Measurements from ENCODE around the gene LCNL1. TPM values are rescaled to one million over a fixed set of nuclear protein-coding genes. Genes with fewer than 3 reads are reported as not detected.

Gene LCNL1
- polyA plus RNA-seq, 3 donors from 2014 or later: not detected

DNA sequence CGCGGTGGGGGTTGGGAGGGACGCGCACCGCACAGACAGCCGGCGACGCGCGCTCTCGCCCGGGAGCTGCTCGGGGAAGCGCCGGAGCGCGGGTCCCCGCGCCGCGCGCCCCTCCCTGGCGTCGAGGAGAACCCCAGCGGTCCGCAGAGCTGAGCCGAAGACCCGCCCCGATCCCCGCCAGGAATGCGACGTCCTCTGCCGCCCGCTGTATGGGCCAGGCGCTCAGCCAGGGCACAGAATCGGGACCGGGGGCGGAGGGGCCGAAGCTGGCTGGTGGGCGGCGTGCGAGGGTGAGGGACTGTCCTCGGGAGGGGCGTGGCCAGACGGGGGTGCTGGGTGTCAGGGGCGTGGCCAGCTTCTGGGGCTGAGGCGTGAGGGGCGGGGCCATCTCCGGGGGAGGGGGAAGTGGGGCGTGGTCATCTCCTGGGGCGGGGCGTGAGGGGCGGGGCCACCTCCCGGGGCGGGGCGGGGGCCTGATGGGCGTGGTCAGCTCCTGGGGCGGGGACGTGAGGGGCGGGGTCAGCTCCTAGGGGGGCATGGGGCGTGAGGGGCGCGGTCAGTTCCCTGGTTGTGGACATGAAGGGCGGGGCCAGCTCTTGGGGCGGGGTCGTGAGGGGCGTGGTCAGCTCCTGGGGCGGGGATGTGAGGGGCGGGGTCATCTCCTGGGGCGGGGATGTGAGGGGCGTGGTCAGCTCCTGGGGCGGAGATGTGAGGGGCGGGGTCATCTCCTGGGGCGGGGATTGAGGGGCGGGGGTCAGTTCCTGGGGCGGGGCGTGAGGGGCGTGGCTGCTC is 4.5 kb upstream of the LCNL1 start:
- peak overlapping the region in 3 of 6 donors; percentile 20 to 73 (median 57) for H3K27ac Mint-ChIP-seq
- peaks cover 0 to 3% (median 2%) of the 10 kb centered on the region in 3 donors for H3K27me3 Mint-ChIP-seq (ENCODE audit: low read depth in 3 of 3)
- peak overlapping the region; percentile 68 to 80 (median 71) for H3K4me3 Mint-ChIP-seq
- peaks cover 20 to 35% of the 10 kb centered on the region in 2 donors for H3K4me1 Mint-ChIP-seq
- H3K9me3 Mint-ChIP-seq: no peaks in the 10 kb centered on the region
- no peaks in the 10 kb centered on the region for H3K36me3 Mint-ChIP-seq
- peak; percentile 84 to 87 (median 84) for DNase-seq

DNA sequence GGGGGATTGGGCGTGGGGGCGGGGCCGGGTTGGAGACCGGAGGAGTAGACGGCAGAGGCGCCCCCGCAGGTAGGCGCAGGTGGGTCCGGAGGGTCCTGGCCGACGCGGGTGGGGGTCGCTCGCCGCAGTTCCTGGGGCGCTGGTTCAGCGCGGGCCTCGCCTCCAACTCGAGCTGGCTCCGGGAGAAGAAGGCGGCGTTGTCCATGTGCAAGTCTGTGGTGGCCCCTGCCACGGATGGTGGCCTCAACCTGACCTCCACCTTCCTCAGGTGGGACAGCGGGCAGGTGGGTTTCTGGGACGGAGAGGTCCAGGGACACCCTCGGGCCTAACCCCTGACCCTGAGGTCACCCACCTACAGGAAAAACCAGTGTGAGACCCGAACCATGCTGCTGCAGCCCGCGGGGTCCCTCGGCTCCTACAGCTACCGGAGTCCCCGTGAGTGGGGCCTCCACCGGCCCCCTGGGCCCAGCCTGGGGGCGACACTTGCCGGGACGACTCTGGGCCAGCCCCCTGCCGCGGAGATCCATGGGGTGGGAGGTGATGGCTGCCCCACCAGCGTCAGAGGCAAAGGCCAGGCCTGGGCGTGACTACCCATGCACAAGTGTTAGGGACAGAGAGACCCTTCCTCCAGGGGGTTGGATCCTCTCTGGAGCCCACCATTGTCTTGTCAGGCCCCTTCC is 3.8 kb upstream of the LCNL1 start:
- Mint-ChIP-seq H3K4me3 (no peak overlapping the region), H3K27ac (no peak overlapping the region), H3K27me3 (ENCODE audit: low read depth in 3 of 3) (peaks cover 2 to 5% (median 5%) of the 10 kb centered on the region in 3 donors), H3K4me1 (peaks cover 25 to 36% of the 10 kb centered on the region in 2 donors), H3K9me3 (no peaks in the 10 kb centered on the region), H3K36me3 (peaks cover 0 to 3% (median 3%) of the 10 kb centered on the region in 3 donors)
- no peak for DNase-seq

DNA sequence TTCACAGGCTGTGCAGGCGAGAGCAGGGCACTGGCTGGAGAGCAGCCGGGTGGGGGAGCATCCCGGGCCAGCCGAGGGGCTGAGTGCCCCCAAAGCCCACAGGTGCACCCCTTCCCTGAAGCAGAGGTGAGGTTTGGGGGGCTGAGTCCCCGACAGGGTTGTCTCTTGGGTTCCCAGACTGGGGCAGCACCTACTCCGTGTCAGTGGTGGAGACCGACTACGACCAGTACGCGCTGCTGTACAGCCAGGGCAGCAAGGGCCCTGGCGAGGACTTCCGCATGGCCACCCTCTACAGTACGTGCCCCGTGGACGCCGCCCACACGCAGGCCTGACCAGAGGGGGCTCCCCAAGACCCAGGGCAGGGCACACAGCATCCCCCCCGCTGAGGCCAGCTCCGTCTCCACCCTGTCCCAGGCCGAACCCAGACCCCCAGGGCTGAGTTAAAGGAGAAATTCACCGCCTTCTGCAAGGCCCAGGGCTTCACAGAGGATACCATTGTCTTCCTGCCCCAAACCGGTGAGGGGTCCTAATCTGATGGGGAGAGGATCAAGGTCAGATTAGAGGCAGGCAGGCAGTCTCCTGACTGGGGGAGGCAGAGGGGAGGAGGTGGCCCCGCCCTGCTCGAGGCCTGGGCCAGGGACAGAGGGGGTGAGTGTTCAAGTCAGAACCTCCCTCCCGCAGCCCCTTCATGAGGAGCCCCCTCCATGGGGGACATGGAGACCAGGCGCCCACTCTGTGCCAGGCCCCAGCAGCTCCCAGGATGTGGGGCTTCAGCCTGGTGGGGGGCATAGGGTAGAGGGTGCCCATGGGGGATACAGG is 2.8 kb upstream of the LCNL1 start:
- peaks cover 2 to 6% (median 5%) of the 10 kb centered on the region in 3 donors for H3K27me3 Mint-ChIP-seq (ENCODE audit: low read depth in 3 of 3)
- DNase-seq: no peak
- peaks cover 22 to 27% of the 10 kb centered on the region in 2 donors for H3K4me1 Mint-ChIP-seq
- H3K27ac Mint-ChIP-seq: peak overlapping the region in 1 of 6 donors; percentile 40
- peaks cover 0 to 5% (median 4%) of the 10 kb centered on the region in 3 donors for H3K36me3 Mint-ChIP-seq
- no peaks in the 10 kb centered on the region for H3K9me3 Mint-ChIP-seq
- H3K4me3 Mint-ChIP-seq: no peak overlapping the region

DNA sequence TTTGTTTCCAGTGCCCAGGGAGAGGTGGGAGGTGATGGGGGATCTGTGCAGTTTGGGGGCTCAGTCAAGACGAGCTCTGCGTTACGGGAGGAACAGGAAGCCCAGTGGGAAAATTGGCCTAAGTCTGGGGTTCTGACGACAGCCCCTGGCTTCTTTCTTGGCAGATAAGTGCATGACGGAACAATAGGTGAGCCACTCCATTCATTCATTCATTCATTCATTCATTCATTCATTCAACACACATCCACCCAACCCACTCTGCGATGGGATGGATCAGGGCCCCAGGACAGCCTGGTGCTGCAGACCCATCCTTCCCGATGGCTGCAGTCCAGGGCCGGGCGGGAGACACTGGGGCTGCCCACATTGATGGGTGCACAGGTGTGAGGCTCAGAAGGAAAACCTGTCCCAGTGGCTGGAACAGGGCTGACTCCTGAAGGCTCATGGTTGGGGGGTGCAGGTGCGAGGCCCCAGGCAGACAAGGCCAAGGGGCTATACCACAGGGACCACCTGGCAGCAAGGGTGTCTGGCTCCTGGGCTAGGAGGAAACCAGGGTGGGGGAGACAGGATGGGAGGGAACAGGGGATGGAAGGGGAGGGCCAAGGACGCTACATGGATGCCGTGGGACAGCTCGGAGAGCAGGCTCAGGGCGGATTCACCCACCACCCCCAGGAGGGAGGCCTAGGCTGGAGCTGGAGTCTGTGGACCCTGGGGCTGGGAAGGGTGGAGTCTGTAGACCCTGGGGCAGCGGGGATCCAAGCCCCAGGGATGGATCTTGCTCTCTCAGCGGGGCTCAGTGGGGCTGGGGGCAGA is 1.9 kb upstream of the LCNL1 start:
- peaks cover 2 to 6% (median 5%) of the 10 kb centered on the region in 3 donors for H3K27me3 Mint-ChIP-seq (ENCODE audit: low read depth in 3 of 3)
- H3K4me1 Mint-ChIP-seq: peaks cover 13 to 18% of the 10 kb centered on the region in 2 donors
- no peak for DNase-seq
- peaks cover 0 to 5% (median 4%) of the 10 kb centered on the region in 3 donors for H3K36me3 Mint-ChIP-seq
- no peaks in the 10 kb centered on the region for H3K9me3 Mint-ChIP-seq
- H3K4me3 Mint-ChIP-seq: no peak overlapping the region
- no peak overlapping the region for H3K27ac Mint-ChIP-seq

DNA sequence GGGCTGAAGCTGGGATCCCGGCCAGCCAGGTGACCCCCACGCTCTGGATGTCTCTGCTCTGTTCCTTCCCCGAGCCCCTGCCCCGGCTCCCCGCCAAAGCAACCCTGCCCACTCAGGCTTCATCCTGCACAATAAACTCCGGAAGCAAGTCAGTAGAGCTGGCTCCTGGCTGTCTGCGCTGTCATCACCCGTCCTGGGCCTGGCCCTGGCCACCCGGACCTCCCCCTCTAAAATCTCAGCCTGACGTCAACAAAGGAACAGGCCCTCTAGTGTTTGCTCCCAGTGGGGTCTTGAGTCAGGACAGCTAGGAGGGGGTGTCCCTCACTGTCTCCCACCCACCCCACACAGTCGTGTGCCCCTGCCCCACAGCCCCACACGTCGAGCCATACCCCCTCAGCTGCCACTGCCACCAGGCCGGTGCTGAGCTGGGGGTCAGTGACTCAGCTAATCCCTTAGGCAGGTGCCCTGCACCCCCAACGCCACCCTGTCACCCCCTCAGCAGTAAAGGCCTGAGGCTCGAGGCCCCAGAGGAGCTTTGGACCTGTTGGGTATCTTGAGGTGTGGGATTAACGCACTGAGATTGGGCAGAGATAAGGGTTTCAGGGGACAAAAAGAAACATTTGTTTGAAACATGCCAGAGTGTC is 1.1 kb upstream of the LCNL1 start:
- no peak overlapping the region for H3K27ac Mint-ChIP-seq
- DNase-seq: no peak
- no peaks in the 10 kb centered on the region for H3K9me3 Mint-ChIP-seq
- H3K36me3 Mint-ChIP-seq: peaks cover 0 to 5% (median 4%) of the 10 kb centered on the region in 3 donors
- H3K4me1 Mint-ChIP-seq: peaks cover 7 to 10% of the 10 kb centered on the region in 2 donors
- H3K4me3 Mint-ChIP-seq: no peak overlapping the region
- peaks cover 2 to 9% (median 5%) of the 10 kb centered on the region in 3 donors for H3K27me3 Mint-ChIP-seq (ENCODE audit: low read depth in 3 of 3)

DNA sequence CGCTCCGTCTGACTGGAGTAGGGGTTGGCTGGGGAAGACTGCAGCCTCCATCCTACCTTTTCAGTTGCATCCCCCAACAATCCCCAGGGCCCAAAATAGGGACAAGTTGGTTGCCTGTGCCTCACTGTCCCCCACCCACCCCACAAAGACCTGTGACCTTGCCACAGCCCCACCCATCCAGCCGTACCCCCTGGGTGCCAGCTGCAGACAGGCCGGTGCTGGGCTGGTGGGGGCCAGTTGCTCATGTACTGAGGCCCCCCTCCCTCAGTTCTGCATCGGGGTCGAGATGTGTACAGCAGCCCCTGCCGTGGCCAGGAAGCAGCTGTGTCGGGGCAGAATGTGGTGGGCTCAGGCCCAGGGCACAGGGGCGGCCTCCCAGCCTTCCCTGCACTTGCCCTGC is 374 bp downstream of the LCNL1 start:
- Mint-ChIP-seq H3K4me1 (peaks cover 6 to 7% of the 10 kb centered on the region in 2 donors), H3K36me3 (peaks cover 0 to 9% (median 4%) of the 10 kb centered on the region in 3 donors), H3K9me3 (no peaks in the 10 kb centered on the region), H3K4me3 (no peak overlapping the region), H3K27ac (no peak overlapping the region), H3K27me3 (ENCODE audit: low read depth in 3 of 3) (peaks cover 2 to 9% (median 4%) of the 10 kb centered on the region in 3 donors)
- no peak for DNase-seq

DNA sequence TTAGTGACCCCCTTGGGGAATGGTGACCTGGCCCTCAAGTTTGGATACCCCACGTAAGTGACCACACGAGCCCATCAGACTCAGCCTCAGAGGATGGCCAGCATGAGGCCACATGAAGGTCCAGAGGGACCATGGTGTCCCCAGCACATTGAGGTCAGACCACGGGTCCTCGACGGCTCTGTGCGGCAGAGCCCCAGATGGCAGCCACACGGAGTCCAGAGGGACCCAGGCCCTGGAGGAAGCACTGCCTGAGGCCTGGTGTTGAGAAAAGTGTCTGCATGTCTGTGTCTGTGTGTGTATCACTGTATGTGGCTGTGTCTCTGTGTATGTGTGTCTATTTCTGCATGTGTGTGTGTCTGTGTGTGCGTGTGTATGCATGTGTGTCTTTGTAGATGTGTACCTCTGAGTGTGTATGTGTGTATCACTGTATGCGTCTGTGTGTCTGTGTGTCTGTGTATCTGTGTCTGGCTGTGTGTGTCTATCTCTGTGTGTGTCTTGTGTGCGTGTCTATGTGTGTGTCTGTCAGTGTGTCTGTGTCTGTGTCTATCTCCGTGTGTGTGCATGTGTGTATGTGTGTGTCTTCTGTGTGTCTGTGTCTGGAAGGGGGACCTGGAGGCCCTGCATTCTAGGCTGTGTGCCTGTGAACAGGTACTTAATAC is 992 bp downstream of the LCNL1 start:
- Mint-ChIP-seq H3K36me3 (peaks cover 0 to 9% (median 4%) of the 10 kb centered on the region in 3 donors), H3K4me3 (peak overlapping the region in 3 of 5 donors; percentile 3 to 21 (median 16)), H3K27me3 (ENCODE audit: low read depth in 3 of 3) (peaks cover 2 to 9% (median 4%) of the 10 kb centered on the region in 3 donors), H3K4me1 (peaks cover 6 to 7% of the 10 kb centered on the region in 2 donors), H3K9me3 (no peaks in the 10 kb centered on the region), H3K27ac (no peak overlapping the region)
- DNase-seq: no peak

DNA sequence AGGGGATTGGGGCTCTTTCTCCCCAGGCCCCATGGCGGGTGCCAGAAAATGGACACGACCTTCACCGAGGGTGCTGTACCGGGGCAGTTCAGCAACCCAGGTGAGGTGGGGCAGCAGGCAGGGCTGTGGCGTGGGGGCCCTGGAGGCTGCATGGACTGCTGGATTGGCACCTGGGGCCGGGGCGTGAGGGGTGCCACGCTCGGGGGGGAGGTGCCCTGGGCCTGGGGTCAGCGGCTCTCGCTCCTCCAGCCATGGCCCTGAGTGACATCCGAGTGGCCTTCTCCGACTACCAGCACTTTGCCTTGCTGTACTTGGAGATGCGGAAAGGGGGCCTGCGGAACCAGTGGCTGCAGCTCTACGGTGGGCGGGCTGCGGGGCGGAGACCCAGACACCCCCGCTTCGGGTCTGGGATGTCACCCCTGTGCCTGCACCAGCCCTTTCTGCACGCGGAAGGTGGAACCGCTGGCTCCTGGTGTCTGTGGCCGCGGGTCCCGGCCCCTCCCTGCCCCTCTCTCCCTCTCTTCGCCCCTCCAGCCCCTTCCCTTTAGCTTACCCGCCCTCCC is 1.8 kb downstream of the LCNL1 start:
- no peak for DNase-seq
- no peak overlapping the region for H3K27ac Mint-ChIP-seq
- no peak overlapping the region for H3K4me3 Mint-ChIP-seq
- H3K27me3 Mint-ChIP-seq (ENCODE audit: low read depth in 3 of 3): peaks cover 2 to 9% (median 8%) of the 10 kb centered on the region in 3 donors
- H3K4me1 Mint-ChIP-seq: peaks cover 6 to 7% of the 10 kb centered on the region in 2 donors
- no peaks in the 10 kb centered on the region for H3K9me3 Mint-ChIP-seq
- H3K36me3 Mint-ChIP-seq: peaks cover 0 to 9% (median 4%) of the 10 kb centered on the region in 3 donors

DNA sequence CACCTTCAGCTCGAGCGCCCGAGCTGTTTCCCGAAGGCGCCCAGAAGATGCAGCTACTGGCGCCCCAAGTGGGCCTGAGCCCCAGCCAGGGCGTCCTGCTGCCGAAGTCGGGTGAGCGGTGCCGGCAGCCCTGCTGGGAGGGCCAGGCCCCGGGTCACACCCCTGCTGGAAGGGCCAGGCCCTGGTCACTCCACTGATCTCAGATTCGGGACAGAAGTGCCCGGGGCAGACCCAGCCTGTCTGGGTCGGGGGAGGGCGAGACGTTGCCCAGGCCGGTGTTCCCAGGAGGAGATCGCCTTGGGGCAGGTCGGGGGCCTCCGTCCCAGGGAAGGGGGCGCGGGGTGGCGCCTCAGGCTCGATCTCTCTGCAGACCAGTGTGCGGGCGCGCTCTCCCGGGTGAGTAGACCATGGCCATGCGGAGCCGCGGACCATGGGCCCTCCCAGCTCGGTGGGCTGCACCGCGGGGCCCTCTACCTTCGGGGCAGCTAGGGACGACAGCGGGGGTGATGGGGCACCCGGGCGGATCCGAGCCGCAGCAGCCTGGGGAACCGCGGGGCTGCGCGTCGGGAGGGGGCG is 2.3 kb downstream of the LCNL1 start:
- peaks cover 6 to 7% of the 10 kb centered on the region in 2 donors for H3K4me1 Mint-ChIP-seq
- peaks cover 2 to 9% (median 8%) of the 10 kb centered on the region in 3 donors for H3K27me3 Mint-ChIP-seq (ENCODE audit: low read depth in 3 of 3)
- H3K9me3 Mint-ChIP-seq: no peaks in the 10 kb centered on the region
- H3K27ac Mint-ChIP-seq: no peak overlapping the region
- DNase-seq: no peak
- no peak overlapping the region for H3K4me3 Mint-ChIP-seq
- H3K36me3 Mint-ChIP-seq: peaks cover 0 to 9% (median 4%) of the 10 kb centered on the region in 3 donors

DNA sequence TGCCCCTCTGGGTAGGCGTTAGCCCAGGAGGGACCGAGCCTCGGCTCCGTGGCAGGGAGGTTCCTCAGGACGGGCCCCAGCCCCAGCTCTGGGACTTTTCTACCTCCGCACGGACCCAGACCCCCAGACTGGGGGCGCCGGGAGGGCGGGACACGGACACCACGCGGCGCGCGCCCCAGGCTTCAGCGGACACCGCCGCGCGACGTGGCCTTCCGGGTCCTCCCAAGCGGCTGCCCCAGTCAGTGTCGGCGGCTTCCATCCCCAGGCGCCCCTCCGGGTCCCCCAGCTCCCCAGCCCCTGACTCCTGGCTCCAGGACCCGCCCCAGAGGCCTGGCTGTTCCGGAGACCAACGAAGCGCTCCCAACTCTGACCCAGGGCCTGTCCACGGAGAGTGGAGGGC is 3.1 kb downstream of the LCNL1 start:
- peaks cover 4 to 9% (median 8%) of the 10 kb centered on the region in 3 donors for H3K27me3 Mint-ChIP-seq (ENCODE audit: low read depth in 3 of 3)
- DNase-seq: no peak
- no peak overlapping the region for H3K27ac Mint-ChIP-seq
- H3K9me3 Mint-ChIP-seq: no peaks in the 10 kb centered on the region
- peaks cover 8 to 10% of the 10 kb centered on the region in 2 donors for H3K4me1 Mint-ChIP-seq
- peaks cover 0 to 9% (median 4%) of the 10 kb centered on the region in 3 donors for H3K36me3 Mint-ChIP-seq
- H3K4me3 Mint-ChIP-seq: peak overlapping the region in 1 of 5 donors; percentile 21

DNA sequence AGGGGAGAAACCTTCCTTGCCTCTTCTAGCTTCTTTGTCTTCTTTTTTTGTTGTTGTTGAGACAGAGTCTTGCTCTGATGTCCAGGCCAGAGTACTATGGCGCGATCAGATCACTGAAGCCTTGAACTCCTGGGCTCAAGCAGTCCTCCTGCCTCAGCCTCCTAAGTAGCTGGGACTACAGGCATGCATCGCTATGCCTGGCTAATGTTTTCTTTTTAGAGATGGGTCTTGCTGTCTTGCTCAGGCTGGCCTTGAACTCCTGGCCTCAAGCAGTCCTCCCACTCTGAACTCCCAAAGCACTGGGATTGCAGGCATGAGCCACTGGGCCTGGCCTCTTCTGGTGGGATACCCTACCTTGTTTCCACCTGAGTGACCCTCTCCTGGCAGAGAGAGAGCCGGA is 6.1 kb downstream of the LCNL1 start:
- Mint-ChIP-seq H3K4me3 (no peak overlapping the region), H3K4me1 (peaks cover 23 to 24% of the 10 kb centered on the region in 2 donors), H3K27me3 (ENCODE audit: low read depth in 3 of 3) (peaks cover 5 to 16% (median 13%) of the 10 kb centered on the region in 3 donors), H3K27ac (peak overlapping the region in 1 of 6 donors; percentile 24), H3K36me3 (peaks cover 0 to 7% (median 2%) of the 10 kb centered on the region in 3 donors), H3K9me3 (no peaks in the 10 kb centered on the region)
- no peak for DNase-seq
